ENCODE measurements around the gene TTC34. TPM values are rescaled to one million over a fixed set of nuclear protein-coding genes. Genes with fewer than 3 reads are reported as not detected.

TTC34 gene
- total RNA-seq, 1 experiment from 2014 or later, result 0.61 TPM

DNA sequence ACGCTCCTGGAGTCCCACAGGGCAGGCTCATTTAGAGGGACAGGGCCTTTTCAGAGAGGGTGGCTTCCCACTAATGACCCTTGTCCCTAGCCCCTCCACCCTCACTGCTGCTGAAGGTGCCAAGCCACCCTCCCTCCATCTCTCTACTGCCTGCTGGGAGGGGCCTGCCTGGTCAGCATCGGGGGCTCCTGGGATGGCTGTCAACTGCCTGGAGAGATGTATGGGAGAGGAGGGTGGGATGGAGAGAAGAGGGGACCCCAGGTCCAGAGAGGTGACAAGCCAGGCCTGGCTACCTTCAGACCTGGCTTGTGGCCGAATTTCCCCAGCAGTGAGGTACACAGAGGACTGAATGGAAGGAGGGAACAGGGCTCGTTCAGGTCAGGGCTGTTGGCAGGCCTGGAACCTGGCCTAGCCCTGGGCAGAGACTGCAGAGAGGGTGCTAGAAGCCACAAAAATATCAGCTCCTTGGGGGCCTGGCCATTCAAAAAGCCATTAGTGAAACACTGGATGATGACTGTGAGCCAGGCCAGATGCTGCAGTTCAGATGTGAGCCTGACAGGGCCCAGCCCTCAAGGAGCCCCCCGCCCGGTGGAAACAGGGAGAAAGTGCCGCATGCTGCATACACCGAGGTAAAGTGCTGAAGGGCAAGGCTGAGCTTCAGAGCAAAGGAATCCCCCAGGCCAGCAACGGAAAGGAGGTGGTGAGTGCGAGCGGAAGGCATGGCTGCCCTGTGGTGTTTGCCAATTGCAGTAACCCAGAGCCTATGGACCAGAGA is 188.7 kb downstream of the TTC34 start:
- POLR2A ChIA-PET, result no interaction called here
- CTCF ChIA-PET, result no interaction called here
- TF ChIP-seq TP53 (CRISPR knock-in tag; IDR thresholded peaks at IDR 0.05) (no peak), NFE2L1 (CRISPR knock-in tag; IDR thresholded peaks at IDR 0.05) (no peak), TEAD1 (CRISPR knock-in tag; IDR thresholded peaks at IDR 0.05) (no peak), GRHL2 (CRISPR knock-in tag; IDR thresholded peaks at IDR 0.05; ENCODE audit: insufficient replicate concordance, severe bottlenecking) (no peak), SP1 (CRISPR knock-in tag; conservative IDR thresholded peaks at IDR 0.05) (no peak), ZNF121 (CRISPR knock-in tag; IDR thresholded peaks at IDR 0.05) (no peak), ATF6 (CRISPR knock-in tag; IDR thresholded peaks at IDR 0.05) (no peak), E2F1 (CRISPR knock-in tag; IDR thresholded peaks at IDR 0.05) (no peak), NR1H2 (CRISPR knock-in tag; IDR thresholded peaks at IDR 0.05) (no peak), E2F5 (CRISPR knock-in tag; IDR thresholded peaks at IDR 0.05) (no peak), IRF2 (CRISPR knock-in tag; IDR thresholded peaks at IDR 0.05; ENCODE audit: borderline replicate concordance, low read depth) (no peak), ATF1 (CRISPR knock-in tag; IDR thresholded peaks at IDR 0.05) (no peak), ZNF423 (CRISPR knock-in tag; IDR thresholded peaks at IDR 0.05) (no peak), JUN (CRISPR knock-in tag; IDR thresholded peaks at IDR 0.05) (no peak), TCF7 (CRISPR knock-in tag; IDR thresholded peaks at IDR 0.05; ENCODE audit: low read depth) (no peak), MXD4 (CRISPR knock-in tag; IDR thresholded peaks at IDR 0.05; ENCODE audit: borderline replicate concordance) (no peak)
- TF ChIP-seq, protein P1, sequence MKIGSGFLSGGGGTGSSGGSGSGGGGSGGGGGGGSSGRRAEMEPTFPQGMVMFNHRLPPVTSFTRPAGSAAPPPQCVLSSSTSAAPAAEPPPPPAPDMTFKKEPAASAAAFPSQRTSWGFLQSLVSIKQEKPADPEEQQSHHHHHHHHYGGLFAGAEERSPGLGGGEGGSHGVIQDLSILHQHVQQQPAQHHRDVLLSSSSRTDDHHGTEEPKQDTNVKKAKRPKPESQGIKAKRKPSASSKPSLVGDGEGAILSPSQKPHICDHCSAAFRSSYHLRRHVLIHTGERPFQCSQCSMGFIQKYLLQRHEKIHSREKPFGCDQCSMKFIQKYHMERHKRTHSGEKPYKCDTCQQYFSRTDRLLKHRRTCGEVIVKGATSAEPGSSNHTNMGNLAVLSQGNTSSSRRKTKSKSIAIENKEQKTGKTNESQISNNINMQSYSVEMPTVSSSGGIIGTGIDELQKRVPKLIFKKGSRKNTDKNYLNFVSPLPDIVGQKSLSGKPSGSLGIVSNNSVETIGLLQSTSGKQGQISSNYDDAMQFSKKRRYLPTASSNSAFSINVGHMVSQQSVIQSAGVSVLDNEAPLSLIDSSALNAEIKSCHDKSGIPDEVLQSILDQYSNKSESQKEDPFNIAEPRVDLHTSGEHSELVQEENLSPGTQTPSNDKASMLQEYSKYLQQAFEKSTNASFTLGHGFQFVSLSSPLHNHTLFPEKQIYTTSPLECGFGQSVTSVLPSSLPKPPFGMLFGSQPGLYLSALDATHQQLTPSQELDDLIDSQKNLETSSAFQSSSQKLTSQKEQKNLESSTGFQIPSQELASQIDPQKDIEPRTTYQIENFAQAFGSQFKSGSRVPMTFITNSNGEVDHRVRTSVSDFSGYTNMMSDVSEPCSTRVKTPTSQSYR (CRISPR knock-in tag; IDR thresholded peaks at IDR 0.05), result no peak
- TF ChIP-seq, protein P2, sequence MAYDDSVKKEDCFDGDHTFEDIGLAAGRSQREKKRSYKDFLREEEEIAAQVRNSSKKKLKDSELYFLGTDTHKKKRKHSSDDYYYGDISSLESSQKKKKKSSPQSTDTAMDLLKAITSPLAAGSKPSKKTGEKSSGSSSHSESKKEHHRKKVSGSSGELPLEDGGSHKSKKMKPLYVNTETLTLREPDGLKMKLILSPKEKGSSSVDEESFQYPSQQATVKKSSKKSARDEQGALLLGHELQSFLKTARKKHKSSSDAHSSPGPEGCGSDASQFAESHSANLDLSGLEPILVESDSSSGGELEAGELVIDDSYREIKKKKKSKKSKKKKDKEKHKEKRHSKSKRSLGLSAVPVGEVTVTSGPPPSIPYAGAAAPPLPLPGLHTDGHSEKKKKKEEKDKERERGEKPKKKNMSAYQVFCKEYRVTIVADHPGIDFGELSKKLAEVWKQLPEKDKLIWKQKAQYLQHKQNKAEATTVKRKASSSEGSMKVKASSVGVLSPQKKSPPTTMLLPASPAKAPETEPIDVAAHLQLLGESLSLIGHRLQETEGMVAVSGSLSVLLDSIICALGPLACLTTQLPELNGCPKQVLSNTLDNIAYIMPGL (CRISPR knock-in tag; IDR thresholded peaks at IDR 0.05), result no peak
- TF ChIP-seq, protein P3, sequence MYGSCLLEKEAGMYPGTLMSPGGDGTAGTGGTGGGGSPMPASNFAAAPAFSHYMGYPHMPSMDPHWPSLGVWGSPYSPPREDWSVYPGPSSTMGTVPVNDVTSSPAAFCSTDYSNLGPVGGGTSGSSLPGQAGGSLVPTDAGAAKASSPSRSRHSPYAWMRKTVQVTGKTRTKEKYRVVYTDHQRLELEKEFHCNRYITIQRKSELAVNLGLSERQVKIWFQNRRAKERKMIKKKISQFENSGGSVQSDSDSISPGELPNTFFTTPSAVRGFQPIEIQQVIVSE (CRISPR knock-in tag; IDR thresholded peaks at IDR 0.05; ENCODE audit: borderline replicate concordance), result no peak
- TF ChIP-seq, protein P4, sequence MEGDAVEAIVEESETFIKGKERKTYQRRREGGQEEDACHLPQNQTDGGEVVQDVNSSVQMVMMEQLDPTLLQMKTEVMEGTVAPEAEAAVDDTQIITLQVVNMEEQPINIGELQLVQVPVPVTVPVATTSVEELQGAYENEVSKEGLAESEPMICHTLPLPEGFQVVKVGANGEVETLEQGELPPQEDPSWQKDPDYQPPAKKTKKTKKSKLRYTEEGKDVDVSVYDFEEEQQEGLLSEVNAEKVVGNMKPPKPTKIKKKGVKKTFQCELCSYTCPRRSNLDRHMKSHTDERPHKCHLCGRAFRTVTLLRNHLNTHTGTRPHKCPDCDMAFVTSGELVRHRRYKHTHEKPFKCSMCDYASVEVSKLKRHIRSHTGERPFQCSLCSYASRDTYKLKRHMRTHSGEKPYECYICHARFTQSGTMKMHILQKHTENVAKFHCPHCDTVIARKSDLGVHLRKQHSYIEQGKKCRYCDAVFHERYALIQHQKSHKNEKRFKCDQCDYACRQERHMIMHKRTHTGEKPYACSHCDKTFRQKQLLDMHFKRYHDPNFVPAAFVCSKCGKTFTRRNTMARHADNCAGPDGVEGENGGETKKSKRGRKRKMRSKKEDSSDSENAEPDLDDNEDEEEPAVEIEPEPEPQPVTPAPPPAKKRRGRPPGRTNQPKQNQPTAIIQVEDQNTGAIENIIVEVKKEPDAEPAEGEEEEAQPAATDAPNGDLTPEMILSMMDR (IDR thresholded peaks at IDR 0.05), result no peak
- H3K9me3 Mint-ChIP-seq, result peaks cover 51% of the 10 kb centered on the region
- H3K27me3 Mint-ChIP-seq (ENCODE audit: low read depth), result peaks cover 14% of the 10 kb centered on the region
- no peak overlapping the region for H3K27ac Mint-ChIP-seq
- peaks cover 27% of the 10 kb centered on the region for H3K36me3 Mint-ChIP-seq
- no peak overlapping the region for H3K4me3 Mint-ChIP-seq
- H3K4me1 Mint-ChIP-seq, result peaks cover under 1% of the 10 kb centered on the region; the same call in 1 of the 2 replicates
- DNase-seq (ENCODE audit: low spot score) (peak; percentile 9), ATAC-seq (no peak)
